ENCODE data around the gene PER2. TPM values are rescaled to one million over a fixed set of nuclear protein-coding genes. Genes with fewer than 3 reads are reported as not detected.

PER2 gene
- total and polyA plus RNA-seq, 10 of the 15 experiments (the other 5 are each of a cell fraction or from before 2014, with no cell fraction given): 1.5 to 15.1 (median 4.6) TPM

- no peak for TF ChIP-seq POLR2AphosphoS5 (IDR thresholded peaks at IDR 0.05; ENCODE audit: low read length)
Measured at GRCh38 chr2:238321467-238321866, 33.1 kb upstream of the PER2 start (continued).

- ChIA-PET CTCF (no interaction called here), POLR2A (interaction anchor here (1.2 to 1.4 kb wide), 2 partner anchors 8 to 32 kb away, joined by 3 to 4 read pairs; no protein-coding TSS in a partner anchor), SMC1A (ENCODE audit: uncharacterized antibody, unreplicated experiment) (no interaction called here), RAD21 (ENCODE audit: unreplicated experiment) (no interaction called here)
- H3K27ac ChIP-seq (ENCODE audit: control insufficient read depth, insufficient read depth): no peak overlapping the region
- H3K9me3 ChIP-seq (replicated peaks; ENCODE audit: control insufficient read depth, insufficient read depth, low read length): no peaks in the 10 kb centered on the region
- peak overlapping the region; percentile 39; the same call in 1 of the 2 replicates for H2AFZ ChIP-seq (ENCODE audit: control insufficient read depth, low read depth, low read length)
- no peak for FAIRE-seq
- no peaks in the 10 kb centered on the region for H4K20me1 ChIP-seq (ENCODE audit: control insufficient read depth, insufficient read depth)
- WGBS (ENCODE audit: insufficient coverage, insufficient replicate concordance, low lambda C conversion rate, missing lambda C conversion rate): 8% methylated on average over 25 of the region's 65 CpGs
- intact Hi-C loops (cut with micrococcal nuclease; ENCODE audit: unreplicated experiment): no loop called here
- no TSS peak for BruUV-seq (replicated peaks)
- ATAC-seq: peak; percentile 41
- H3K79me2 ChIP-seq (ENCODE audit: control insufficient read depth, insufficient read depth, low read length): no peaks in the 10 kb centered on the region; the same call in 1 of the 2 replicates
- in situ Hi-C loops (cut with MboI): no loop called here
- peak overlapping the region; percentile 96 for H3K4me2 ChIP-seq (ENCODE audit: control insufficient read depth, insufficient read depth)
- no peak for DNase-seq (ENCODE audit: low read depth, low spot score)
- H3K4me1 ChIP-seq (ENCODE audit: control insufficient read depth, insufficient read depth, low read length): peaks cover 7% of the 10 kb centered on the region
- no peaks in the 10 kb centered on the region; a peak in 1 of 4 replicates for H3K27me3 ChIP-seq (replicated peaks in 1 of 2; ENCODE audit: control insufficient read depth in 2 of 2, insufficient read depth in 2 of 2, low read length in 1 of 2)
- no peaks in the 10 kb centered on the region; a peak in 1 of 4 replicates for H3K36me3 ChIP-seq (ENCODE audit: control insufficient read depth in 2 of 2, insufficient read depth in 2 of 2, low read length in 1 of 2)
- H3K9ac ChIP-seq (ENCODE audit: control insufficient read depth, insufficient read depth, low read length): peak overlapping the region; percentile 66
- peak overlapping the region; percentile 63 for H3K4me3 ChIP-seq
- TF ChIP-seq REST (IDR thresholded peaks at IDR 0.05; ENCODE audit: low read depth, low read length) (no peak), ZNF592 (IDR thresholded peaks at IDR 0.05) (no peak), MXI1 (IDR thresholded peaks at IDR 0.05; ENCODE audit: low read depth, low read length) (no peak), CHD1 (IDR thresholded peaks at IDR 0.05; ENCODE audit: low read depth, low read length) (no peak), ZBTB33 (IDR thresholded peaks at IDR 0.05) (no peak), ZNF274 (IDR thresholded peaks at IDR 0.05; ENCODE audit: insufficient read depth, insufficient read length) (no peak), SUZ12 (IDR thresholded peaks at IDR 0.05; ENCODE audit: unreplicated experiment) (no peak), SMC3 (IDR thresholded peaks at IDR 0.05; ENCODE audit: borderline replicate concordance, low read length) (no peak), MYB (IDR thresholded peaks at IDR 0.05; ENCODE audit: borderline replicate concordance, low read depth, low read length) (no peak), ASH2L (IDR thresholded peaks at IDR 0.05; ENCODE audit: borderline replicate concordance, low read depth) (no peak), CBFB (IDR thresholded peaks at IDR 0.05; ENCODE audit: low read depth) (no peak), BCL11A (IDR thresholded peaks at IDR 0.05; ENCODE audit: low read depth, low read length) (no peak), HDAC2 (IDR thresholded peaks at IDR 0.05) (no peak)
Measured at GRCh38 chr2:238320648-238321281, 32.4 kb upstream of the PER2 start.

All from GM12878 (cell line).